H9 (cell line): ENCODE data around the gene DUOX2. TPM values are rescaled to one million over a fixed set of nuclear protein-coding genes. Genes with fewer than 3 reads are reported as not detected.

Source experiments
- DNase-seq: peaks from one replicate; pipeline ENCODE4 v3.0.0-alpha.2; 2017
- H2AFZ ChIP-seq: one replicate; pipeline ENCODE4 v1.6.1; 2013; ENCODE audit warnings: mild to moderate bottlenecking, low read length, control low read depth, moderate library complexity
- H2AK5ac ChIP-seq: 2 replicates; pipeline ENCODE4 v1.6.1; 2013; ENCODE audit warnings: low read length, control low read depth, mixed read lengths; ENCODE audit not compliant: insufficient read length
- H2BK120ac ChIP-seq: one replicate; pipeline ENCODE4 v1.6.1; 2013; ENCODE audit warnings: low read depth, mild to moderate bottlenecking, low read length, control low read depth, inconsistent platforms; ENCODE audit not compliant: poor library complexity, severe bottlenecking
- H2BK12ac ChIP-seq: 2 replicates; pipeline ENCODE4 v1.6.1; 2013; ENCODE audit warnings: low read length, control low read depth, mixed read lengths, low read depth; ENCODE audit not compliant: insufficient read length
- H2BK15ac ChIP-seq: 2 replicates; pipeline ENCODE4 v1.6.1; 2013; ENCODE audit warnings: low read depth, low read length, control low read depth
- H2BK20ac ChIP-seq: one replicate; pipeline ENCODE4 v1.6.1; 2013; ENCODE audit warnings: low read depth, mild to moderate bottlenecking, low read length, control low read depth, inconsistent platforms; ENCODE audit not compliant: poor library complexity, severe bottlenecking
- H2BK5ac ChIP-seq: 2 replicates; pipeline ENCODE4 v1.6.1; 2013; ENCODE audit warnings: low read length, control low read depth, mixed read lengths; ENCODE audit not compliant: insufficient read length
- H3K14ac ChIP-seq: 2 replicates; pipeline ENCODE4 v1.6.1; 2013; ENCODE audit warnings: low read length, control low read depth; ENCODE audit not compliant: insufficient read depth
- H3K18ac ChIP-seq: 2 replicates; pipeline ENCODE4 v1.6.1; 2013; ENCODE audit warnings: low read depth, mild to moderate bottlenecking, mixed read lengths, low read length, control low read depth; ENCODE audit not compliant: insufficient read length
- H3K23ac ChIP-seq: 2 replicates; pipeline ENCODE4 v1.6.1; 2013; ENCODE audit warnings: low read length, control low read depth, mixed read lengths, low read depth; ENCODE audit not compliant: insufficient read length
- H3K23me2 ChIP-seq: 2 replicates; pipeline ENCODE4 v1.6.1; 2013; ENCODE audit warnings: low read depth, mild to moderate bottlenecking, mixed read lengths, low read length, control low read depth; ENCODE audit not compliant: insufficient read length, poor library complexity, severe bottlenecking
- H3K27ac ChIP-seq: 2 replicates; pipeline ENCODE4 v1.5.1; 2013; ENCODE audit warnings: low read length, control low read depth, mixed read lengths, low read depth; ENCODE audit not compliant: insufficient read length
- H3K27me3 ChIP-seq: 2 replicates; pipeline ENCODE4 v1.6.1; 2013; ENCODE audit warnings: low read length, control low read depth, inconsistent platforms; ENCODE audit not compliant: insufficient read depth
- H3K4ac ChIP-seq: 2 replicates; pipeline ENCODE4 v1.6.1; 2013; ENCODE audit warnings: low read depth, mild to moderate bottlenecking, control low read depth, inconsistent platforms, low read length, moderate library complexity
- H3K4me1 ChIP-seq: 2 replicates; pipeline ENCODE4 v1.6.1; 2013; ENCODE audit warnings: low read length, control low read depth, inconsistent platforms; ENCODE audit not compliant: insufficient read depth
- H3K4me2 ChIP-seq: 2 replicates; pipeline ENCODE4 v1.6.1; 2013; ENCODE audit warnings: low read length, control low read depth, mixed read lengths; ENCODE audit not compliant: insufficient read length, insufficient read depth
- H3K56ac ChIP-seq: 2 replicates; pipeline ENCODE4 v1.6.1; 2013; ENCODE audit warnings: low read depth, mild to moderate bottlenecking, mixed read lengths, low read length, control low read depth; ENCODE audit not compliant: insufficient read length
- H3K79me1 ChIP-seq: 2 replicates; pipeline ENCODE4 v1.6.1; 2013; ENCODE audit warnings: low read depth, mild to moderate bottlenecking, moderate library complexity, low read length, control low read depth, inconsistent platforms; ENCODE audit not compliant: insufficient read depth, poor library complexity, severe bottlenecking
- H3K79me2 ChIP-seq: 2 replicates; pipeline ENCODE4 v1.6.1; 2013; ENCODE audit warnings: low read length, control low read depth, inconsistent platforms; ENCODE audit not compliant: insufficient read depth
- H3K9ac ChIP-seq: 2 replicates; pipeline ENCODE4 v1.6.1; 2013; ENCODE audit warnings: low read length, control low read depth, mixed read lengths; ENCODE audit not compliant: insufficient read length; ENCODE audit errors: extremely low read depth
- H3K9me3 ChIP-seq: one replicate; pipeline ENCODE4 v1.6.1; 2013; ENCODE audit warnings: low read depth, low read length, inconsistent platforms; ENCODE audit not compliant: control insufficient read depth
- H3T11ph ChIP-seq: one replicate; pipeline ENCODE4 v1.6.1; 2013; ENCODE audit warnings: mild to moderate bottlenecking, low read length, control low read depth, inconsistent platforms
- H4K20me1 ChIP-seq: one replicate; pipeline ENCODE4 v1.6.1; 2013; ENCODE audit not compliant: control insufficient read depth, insufficient read length, insufficient read depth
- H4K5ac ChIP-seq: 2 replicates; pipeline ENCODE4 v1.6.1; 2013; ENCODE audit warnings: low read depth, mild to moderate bottlenecking, mixed read lengths, low read length, control low read depth; ENCODE audit not compliant: insufficient read length
- H4K8ac ChIP-seq: replicated peaks from 2 replicates; pipeline ENCODE4 v1.6.1; 2013; ENCODE audit warnings: low read length, control low read depth, mixed read lengths, low read depth; ENCODE audit not compliant: insufficient read length
- H4K91ac ChIP-seq: 2 replicates; pipeline ENCODE4 v1.6.1; 2013; ENCODE audit warnings: low read depth, mild to moderate bottlenecking, moderate library complexity, mixed read lengths, low read length, control low read depth; ENCODE audit not compliant: insufficient read length
- H3K27ac Mint-ChIP-seq, 3 experiments: 2 replicates in 2 of 3; 3 replicates in 1 of 3; pipeline ENCODE4 v1.8.0; 2020 to 2021; ENCODE audit warnings: mixed read lengths in 3 of 3, mild to moderate bottlenecking in 1 of 3, moderate library complexity in 1 of 3
- H3K27me3 Mint-ChIP-seq: 2 replicates; pipeline ENCODE4 v1.8.0; 2021; ENCODE audit warnings: low read depth, mild to moderate bottlenecking, moderate library complexity, mixed read lengths
- H3K36me3 Mint-ChIP-seq, 3 experiments: 2 replicates in 2 of 3; 3 replicates in 1 of 3; pipeline ENCODE4 v1.8.0; 2020 to 2021; ENCODE audit warnings: low read depth in 3 of 3, mixed read lengths in 3 of 3; ENCODE audit not compliant: insufficient read depth in 1 of 3
- H3K4me1 Mint-ChIP-seq, 2 experiments: 2 replicates each; pipeline ENCODE4 v1.8.0; 2020; ENCODE audit warnings: mixed read lengths in 2 of 2
- H3K4me3 Mint-ChIP-seq, 2 experiments: 2 replicates in 1 of 2; 3 replicates in 1 of 2; pipeline ENCODE4 v1.8.0; 2020 to 2021; ENCODE audit warnings: mild to moderate bottlenecking in 2 of 2, mixed read lengths in 2 of 2, moderate library complexity in 1 of 2
- H3K9me3 Mint-ChIP-seq, 2 experiments: 2 replicates in 1 of 2; 3 replicates in 1 of 2; pipeline ENCODE4 v1.8.0; 2020; ENCODE audit warnings: mild to moderate bottlenecking in 2 of 2, mixed read lengths in 2 of 2, moderate library complexity in 1 of 2
- WGBS: extraction: QIAGEN DNeasy Blood & Tissue Kit; methylation state at CpG from one replicate; pipeline ENCODE4 v1.1.7; 2013; ENCODE audit warnings: missing lambda C conversion rate, low lambda C conversion rate, mixed read lengths; ENCODE audit not compliant: insufficient read length; ENCODE audit errors: extremely low coverage; 5-methylcytosine and 5-hydroxymethylcytosine counted together
- total RNA-seq: library from RNA; stranded (reverse); gene quantifications from 2 replicates; pipeline ENCODE4 v1.2.1, GENCODE V29; 2021
- TF ChIP-seq, protein P1 (sequence below): fragments of 200-600 bp; sonication (generic); conservative IDR thresholded peaks from 3 replicates; pipeline ENCODE4 v1.8.0; 2021; ENCODE audit warnings: antibody characterized with exemption, mild to moderate bottlenecking

The DUOX2 gene
- total RNA-seq, 1 experiment from 2014 or later, result 0.42 TPM

GRCh38 chr15:45130291-45131000 is 16.5 kb upstream of the DUOX2 start:
- Histone ChIP-seq H3K9ac (no peak overlapping the region), H4K91ac (no peak overlapping the region), H3T11ph (no peak overlapping the region), H3K23ac (no peak overlapping the region), H3K4me2 (peak overlapping the region; percentile 93), H3K27ac (no peak overlapping the region), H2BK20ac (no peak overlapping the region), H3K79me2 (no peaks in the 10 kb centered on the region), H3K4me1 (no peaks in the 10 kb centered on the region), H2AK5ac (no peak overlapping the region), H3K27me3 (peaks cover 76% of the 10 kb centered on the region), H3K79me1 (no peaks in the 10 kb centered on the region), H3K23me2 (peaks cover 11% of the 10 kb centered on the region), H4K8ac (no peak overlapping the region), H3K4ac (no peak overlapping the region), H3K14ac (no peak overlapping the region; the same call in 1 of the 2 replicates), H2AFZ (no peak overlapping the region), H2BK120ac (no peak overlapping the region), H2BK5ac (no peak overlapping the region), H3K9me3 (no peaks in the 10 kb centered on the region), H3K18ac (no peak overlapping the region), H2BK12ac (no peak overlapping the region), H2BK15ac (no peak overlapping the region), H4K5ac (no peak overlapping the region), H3K56ac (no peak overlapping the region), H4K20me1 (no peaks in the 10 kb centered on the region)
- H3K4me1 Mint-ChIP-seq, result peaks cover 12 to 14% of the 10 kb centered on the region in 2 experiments
- no peak for DNase-seq
- H3K36me3 Mint-ChIP-seq, result peaks cover 0 to 1% (median 0%) of the 10 kb centered on the region in 3 experiments; a peak in 1 of 7 replicates
- H3K4me3 Mint-ChIP-seq, result peak overlapping the region; percentile 70 to 71; a peak in 4 of 5 replicates
- H3K9me3 Mint-ChIP-seq, result no peaks in the 10 kb centered on the region
- TF ChIP-seq, protein P1, sequence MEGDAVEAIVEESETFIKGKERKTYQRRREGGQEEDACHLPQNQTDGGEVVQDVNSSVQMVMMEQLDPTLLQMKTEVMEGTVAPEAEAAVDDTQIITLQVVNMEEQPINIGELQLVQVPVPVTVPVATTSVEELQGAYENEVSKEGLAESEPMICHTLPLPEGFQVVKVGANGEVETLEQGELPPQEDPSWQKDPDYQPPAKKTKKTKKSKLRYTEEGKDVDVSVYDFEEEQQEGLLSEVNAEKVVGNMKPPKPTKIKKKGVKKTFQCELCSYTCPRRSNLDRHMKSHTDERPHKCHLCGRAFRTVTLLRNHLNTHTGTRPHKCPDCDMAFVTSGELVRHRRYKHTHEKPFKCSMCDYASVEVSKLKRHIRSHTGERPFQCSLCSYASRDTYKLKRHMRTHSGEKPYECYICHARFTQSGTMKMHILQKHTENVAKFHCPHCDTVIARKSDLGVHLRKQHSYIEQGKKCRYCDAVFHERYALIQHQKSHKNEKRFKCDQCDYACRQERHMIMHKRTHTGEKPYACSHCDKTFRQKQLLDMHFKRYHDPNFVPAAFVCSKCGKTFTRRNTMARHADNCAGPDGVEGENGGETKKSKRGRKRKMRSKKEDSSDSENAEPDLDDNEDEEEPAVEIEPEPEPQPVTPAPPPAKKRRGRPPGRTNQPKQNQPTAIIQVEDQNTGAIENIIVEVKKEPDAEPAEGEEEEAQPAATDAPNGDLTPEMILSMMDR, result no peak
- H3K27ac Mint-ChIP-seq, result no peak overlapping the region
- WGBS, result no CpG with 5 or more reads among the region's 7 CpGs
- H3K27me3 Mint-ChIP-seq, result peaks cover 96% of the 10 kb centered on the region
